GM19025 (cell line): ENCODE measurements around the gene HS3ST5.

ENCODE experiments used
- ATAC-seq: cut with Tn5 transposase; IDR thresholded peaks from one replicate; pipeline ENCODE4 v1.9.1; 2021; ENCODE audit warnings: mild to moderate bottlenecking, low read depth, moderate library complexity; ENCODE audit not compliant: unreplicated experiment

Gene HS3ST5, protein sequence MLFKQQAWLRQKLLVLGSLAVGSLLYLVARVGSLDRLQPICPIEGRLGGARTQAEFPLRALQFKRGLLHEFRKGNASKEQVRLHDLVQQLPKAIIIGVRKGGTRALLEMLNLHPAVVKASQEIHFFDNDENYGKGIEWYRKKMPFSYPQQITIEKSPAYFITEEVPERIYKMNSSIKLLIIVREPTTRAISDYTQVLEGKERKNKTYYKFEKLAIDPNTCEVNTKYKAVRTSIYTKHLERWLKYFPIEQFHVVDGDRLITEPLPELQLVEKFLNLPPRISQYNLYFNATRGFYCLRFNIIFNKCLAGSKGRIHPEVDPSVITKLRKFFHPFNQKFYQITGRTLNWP

GRCh38 chr6:114342826-114343781 is at the start of gene HS3ST5:
Gene HS3ST5, minus strand, starts transcription at chr6:114343023. Its CDS starts 280,178 bp downstream, at chr6:114062845.
- no peak for ATAC-seq

DNA sequence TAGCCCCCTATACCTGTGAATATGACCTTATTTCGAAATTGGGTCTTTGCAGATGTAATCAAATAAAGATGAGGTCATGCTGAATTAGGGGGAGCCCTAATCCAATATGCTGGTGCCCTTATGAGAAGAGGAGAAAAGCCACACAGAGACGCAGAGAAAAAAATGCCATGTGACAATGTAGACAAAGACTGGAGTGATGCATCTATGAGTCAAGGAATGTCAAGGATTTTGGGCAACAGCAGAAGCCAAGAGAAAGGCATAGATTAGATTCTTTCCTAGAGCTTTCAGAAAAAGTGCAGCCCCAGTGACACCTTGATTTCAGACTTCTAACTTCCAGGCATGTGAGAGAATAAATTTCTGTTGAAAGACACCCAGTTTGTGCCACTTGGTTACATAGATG is 47.4 kb upstream of the HS3ST5 start:
- no peak for ATAC-seq

- ATAC-seq = no peak
Measured at GRCh38 chr6:114389111-114389510, 46.3 kb upstream of the HS3ST5 start.

DNA sequence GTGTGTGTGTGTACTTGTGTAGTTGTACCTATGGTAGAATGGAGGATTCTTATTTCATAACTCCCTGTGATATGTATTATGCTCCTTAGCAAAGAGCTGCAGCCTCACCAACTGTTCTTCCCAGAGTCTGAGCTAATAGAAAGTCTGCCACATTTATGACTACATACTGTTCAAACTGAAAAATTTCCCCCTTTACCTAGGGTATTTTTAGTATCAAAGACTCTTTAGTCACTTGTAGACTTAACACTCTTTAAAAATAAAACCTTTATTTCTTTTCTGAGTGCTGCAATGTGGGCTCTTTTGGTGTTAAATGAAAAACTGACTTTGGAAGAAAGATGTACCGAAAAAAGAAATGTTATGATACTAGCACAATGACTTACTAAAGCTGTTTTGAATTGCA is 39.6 kb upstream of the HS3ST5 start:
- ATAC-seq = no peak

DNA sequence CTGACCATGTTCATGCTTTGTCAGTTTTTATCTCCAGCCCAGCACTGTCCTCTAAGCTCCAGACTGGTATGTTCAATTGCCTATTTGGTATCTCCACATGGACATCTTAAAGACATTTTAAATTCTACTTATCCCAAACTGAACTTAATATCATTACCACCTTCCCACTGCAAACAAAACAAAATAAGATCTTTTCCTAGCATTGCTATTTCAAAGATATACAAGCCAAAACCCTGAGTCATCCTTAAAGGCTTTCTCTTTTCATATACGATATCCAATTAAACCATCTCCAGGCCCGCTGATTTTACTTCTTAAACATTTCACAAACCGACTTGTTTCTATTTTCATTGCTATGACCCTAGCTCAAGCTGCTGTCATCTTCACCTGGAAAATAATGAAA is 35.1 kb upstream of the HS3ST5 start:
- ATAC-seq = no peak

GRCh38 chr6:114376611-114377175 is 33.9 kb upstream of the HS3ST5 start:
- no peak for ATAC-seq

DNA sequence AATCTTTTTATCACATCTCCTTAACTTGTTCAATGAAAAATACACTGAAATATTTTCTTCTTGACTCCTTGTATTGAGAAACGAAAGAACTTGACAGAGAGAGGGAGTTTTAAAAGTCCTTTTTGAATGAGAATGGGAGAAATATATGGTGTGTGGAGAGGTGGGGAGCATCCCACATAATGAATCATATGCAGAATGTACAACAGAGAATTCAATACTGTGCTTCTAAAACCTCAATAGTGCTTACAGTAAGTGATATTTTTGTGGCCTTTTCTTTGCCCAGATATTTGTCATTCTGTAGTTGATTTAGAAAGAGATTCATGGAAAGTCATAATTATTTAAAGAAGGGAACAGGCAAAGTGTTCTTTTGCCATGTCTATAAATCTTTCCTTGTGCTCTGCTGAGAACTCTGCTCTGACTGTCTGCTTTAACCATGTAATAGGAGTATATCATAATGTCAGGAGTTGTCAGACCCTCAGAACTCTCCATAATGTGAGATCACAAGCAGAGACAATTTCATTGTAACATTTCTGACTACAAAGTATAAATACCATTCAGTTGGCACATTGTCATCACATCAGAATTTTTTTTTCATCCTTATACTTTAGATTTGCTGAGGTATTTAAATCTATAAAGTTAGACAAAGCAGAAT is 32.8 kb upstream of the HS3ST5 start:
- ATAC-seq = no peak

- no peak for ATAC-seq
Measured at GRCh38 chr6:114367315-114367961, 24.6 kb upstream of the HS3ST5 start.

GRCh38 chr6:114366899-114367298 is 24.1 kb upstream of the HS3ST5 start:
- no peak for ATAC-seq

- ATAC-seq = no peak
Measured at GRCh38 chr6:114364301-114364700, 21.5 kb upstream of the HS3ST5 start.

- no peak for ATAC-seq
Measured at GRCh38 chr6:114362957-114363356, 20.1 kb upstream of the HS3ST5 start.

- no peak for ATAC-seq
Measured at GRCh38 chr6:114362396-114362795, 19.6 kb upstream of the HS3ST5 start.

DNA sequence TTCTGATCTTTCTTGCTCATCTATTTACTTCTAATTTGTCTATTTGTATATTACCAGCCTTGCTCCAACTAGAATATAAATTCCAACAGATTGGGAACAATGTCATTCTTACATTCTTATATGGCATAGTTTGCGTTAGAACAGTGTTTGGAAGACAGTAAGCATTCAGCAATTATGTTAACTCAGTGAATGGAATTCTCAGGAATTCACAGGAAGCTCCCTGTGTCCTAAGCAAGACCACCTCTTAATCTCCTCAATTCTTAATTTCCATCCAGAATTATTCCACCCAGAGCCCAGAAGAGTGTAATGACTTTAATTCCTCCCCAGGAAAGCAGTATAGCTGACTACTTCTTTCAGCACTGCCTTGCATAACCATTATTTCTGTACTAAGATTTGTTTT is 18.2 kb upstream of the HS3ST5 start:
- ATAC-seq = no peak

GRCh38 chr6:114355300-114355699 is 12.5 kb upstream of the HS3ST5 start:
- no peak for ATAC-seq

DNA sequence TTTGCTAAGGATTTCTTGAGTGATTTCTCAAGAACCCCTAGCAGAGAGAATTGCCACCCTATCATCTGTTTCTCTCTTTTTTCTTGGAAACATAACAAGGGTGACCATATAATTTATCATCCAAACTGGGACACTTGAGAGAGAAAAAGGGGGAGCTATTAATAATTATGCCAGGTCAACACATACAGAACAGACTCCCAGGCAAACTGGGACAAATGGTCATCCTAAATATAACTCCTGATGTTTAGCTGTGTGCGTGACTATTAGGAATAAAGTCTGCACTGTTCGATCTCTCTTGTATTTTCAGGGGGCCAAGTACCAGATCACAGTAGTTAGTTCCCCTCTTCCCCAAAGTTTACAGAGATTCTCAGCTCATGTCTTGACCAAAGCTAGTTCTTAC is 11.7 kb upstream of the HS3ST5 start:
- no peak for ATAC-seq

GRCh38 chr6:114346451-114346850 is 3.6 kb upstream of the HS3ST5 start:
- ATAC-seq = no peak

DNA sequence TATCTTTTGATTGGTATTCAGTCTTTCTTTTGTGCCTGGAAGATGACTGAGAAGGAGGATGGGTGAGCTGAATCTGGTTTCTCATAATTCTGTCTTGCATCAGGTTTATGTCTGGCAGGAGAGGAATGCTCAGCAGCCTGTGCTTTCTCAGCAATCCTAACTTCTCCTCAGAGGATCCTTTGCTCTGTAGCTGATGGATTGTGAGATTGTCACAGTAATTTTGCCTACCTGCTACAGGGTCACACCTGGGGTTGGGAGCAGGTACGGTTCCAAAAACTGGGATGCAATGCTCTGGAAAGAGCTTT is 2.1 kb upstream of the HS3ST5 start:
- ATAC-seq = no peak

DNA sequence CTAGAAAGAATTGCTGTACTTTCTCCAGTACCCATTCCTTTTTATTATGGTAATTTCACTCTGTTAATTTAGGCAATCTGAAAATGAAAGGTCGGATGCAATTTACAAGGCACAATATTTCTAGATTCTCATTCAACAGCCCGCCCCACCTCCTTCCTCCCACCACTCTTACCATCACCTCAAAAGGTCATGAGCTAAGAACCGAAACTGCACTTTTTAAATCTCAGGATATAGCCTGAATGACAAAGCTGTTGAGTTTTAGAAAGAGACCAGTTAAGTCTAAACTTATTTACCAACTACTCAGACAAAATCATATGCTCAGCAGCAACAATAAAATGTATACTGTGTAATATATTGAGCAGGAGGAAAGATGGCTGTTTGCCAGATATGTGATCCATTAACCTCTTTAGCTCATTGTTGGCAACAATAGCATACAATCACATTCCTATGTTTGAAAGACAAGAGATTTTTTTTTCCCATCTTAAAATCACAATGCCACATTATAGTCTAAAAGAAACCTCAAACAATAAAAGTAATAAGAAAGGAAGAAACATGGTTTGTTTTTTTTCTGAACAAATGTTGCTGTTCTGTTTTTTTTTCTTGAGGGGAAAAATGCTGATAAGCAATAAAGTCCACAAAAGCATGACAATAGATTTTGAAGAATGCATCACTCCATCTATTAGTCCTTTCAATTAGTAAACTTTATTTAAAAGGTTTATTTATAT is 1.6 kb upstream of the HS3ST5 start:
- no peak for ATAC-seq

- ATAC-seq = no peak
Measured at GRCh38 chr6:114343782-114344144, 940 bp upstream of the HS3ST5 start.
